GM19467 (cell line): ENCODE results near the gene OTULINL.

Experiments used
- ATAC-seq: cut with Tn5 transposase; IDR thresholded peaks from one replicate; pipeline ENCODE4 v1.9.1; 2021; ENCODE audit warnings: mild to moderate bottlenecking, moderate library complexity; ENCODE audit not compliant: unreplicated experiment

Gene OTULINL

GRCh38 chr5:14576206-14576605 lies 5.4 kb upstream of the OTULINL start:
- ATAC-seq: no peak

DNA sequence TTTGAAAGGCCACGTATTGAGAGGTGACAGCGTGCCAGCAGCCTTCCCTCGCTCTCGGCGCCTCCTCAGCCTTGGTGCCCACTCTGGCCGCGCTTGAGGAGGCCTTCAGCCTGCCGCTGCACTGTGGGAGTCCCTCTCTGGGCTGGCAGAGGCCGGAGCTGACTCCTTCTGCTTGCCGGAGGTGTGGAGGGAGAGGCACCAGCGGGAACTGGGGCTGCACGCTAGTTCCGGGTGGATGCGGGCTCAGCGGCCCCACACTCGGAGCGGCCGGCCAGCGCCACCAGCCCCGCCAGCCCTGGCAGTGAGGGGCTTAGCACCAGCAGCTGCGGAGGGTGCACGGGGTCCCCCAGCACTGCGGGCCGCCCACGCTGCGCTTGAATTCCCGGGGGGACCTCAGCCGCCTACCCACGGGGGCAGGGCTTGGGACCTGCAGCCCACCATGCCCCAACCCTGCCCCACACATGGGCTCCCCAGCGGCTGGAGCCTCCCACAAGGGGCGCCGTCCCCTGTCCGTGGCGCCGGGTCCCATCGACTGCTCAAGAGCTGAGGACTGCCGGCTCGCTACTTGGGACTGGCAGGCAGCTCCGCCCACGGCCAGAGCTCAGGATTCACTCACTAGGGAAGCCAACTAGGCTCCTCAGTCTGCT lies 4.4 kb upstream of the OTULINL start:
- ATAC-seq: no peak

- ATAC-seq: no peak
These were observed 3.6 kb upstream of the OTULINL start for GRCh38 chr5:14577971-14578370.

DNA sequence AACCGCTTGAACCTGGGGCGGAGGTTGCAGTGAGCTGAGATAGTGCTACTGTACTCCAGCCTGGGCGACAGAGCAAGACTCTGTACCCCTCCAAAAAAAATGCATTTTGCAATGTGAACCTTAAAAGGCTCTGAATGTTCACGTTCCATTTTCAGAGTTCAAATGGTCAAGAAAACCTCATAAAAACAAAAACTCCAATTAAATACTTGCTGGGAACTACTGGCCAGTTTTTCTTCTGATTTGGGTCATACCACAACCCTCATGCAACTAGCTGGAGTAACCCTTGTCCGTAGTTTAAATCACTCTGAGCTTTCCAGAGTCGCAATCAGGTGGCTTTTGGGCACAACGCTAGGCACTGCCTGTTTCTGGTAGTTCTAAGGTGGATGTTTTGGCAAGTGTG lies 2.3 kb upstream of the OTULINL start:
- ATAC-seq: no peak

DNA sequence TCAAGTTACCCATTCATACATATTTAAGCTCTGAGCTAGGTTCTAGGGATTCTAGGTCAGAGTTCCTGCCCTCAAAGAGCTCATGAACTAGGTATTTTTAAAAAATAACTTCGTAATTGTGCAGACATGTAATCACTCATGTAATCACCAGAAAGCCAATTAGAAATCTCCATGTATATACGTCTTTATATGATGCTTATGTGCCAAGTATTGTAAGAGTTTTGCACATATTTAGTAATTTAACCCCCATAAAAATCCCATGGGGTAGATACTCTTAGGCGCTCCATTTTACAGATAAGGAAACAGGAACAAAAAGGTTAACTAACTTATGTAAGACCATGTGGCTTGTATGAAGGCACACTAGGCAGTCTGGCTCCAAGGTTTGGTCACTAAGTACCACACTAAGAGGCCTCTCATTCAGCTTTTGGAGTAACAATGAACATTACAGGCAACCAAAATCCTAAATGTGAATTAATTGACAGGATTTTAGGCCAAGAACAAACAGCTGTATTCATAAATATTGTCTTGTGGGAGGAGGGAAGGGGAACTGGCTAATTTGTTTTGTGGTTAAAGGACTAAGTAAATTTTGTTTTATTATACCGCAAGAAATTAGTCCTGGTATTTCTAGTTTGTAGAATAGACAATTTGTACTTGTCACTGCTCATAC lies 1.7 kb upstream of the OTULINL start:
- no peak for ATAC-seq

GRCh38 chr5:14580398-14581034 lies 1.1 kb upstream of the OTULINL start:
- no peak for ATAC-seq

GRCh38 chr5:14581891-14582796 lies 552 bp downstream of the OTULINL start:
- peak; percentile 70 for ATAC-seq

DNA sequence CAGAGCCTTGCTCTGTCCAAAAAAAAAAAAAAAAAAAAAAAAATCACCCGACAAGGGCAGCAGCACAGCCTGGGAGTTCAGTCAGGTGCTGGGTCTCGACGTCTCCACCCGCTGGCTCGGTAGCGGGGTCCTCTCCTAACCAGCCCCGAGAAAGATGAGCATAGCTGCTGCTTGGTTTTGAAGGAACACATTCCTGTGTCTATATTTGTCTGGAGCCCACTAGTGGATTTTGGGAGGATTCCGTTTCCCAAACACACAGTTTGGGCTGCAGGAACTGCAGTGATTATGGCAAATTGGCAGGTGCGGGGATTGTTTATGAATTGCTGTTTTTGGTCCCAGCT lies 1.2 kb downstream of the OTULINL start:
- ATAC-seq: no peak

DNA sequence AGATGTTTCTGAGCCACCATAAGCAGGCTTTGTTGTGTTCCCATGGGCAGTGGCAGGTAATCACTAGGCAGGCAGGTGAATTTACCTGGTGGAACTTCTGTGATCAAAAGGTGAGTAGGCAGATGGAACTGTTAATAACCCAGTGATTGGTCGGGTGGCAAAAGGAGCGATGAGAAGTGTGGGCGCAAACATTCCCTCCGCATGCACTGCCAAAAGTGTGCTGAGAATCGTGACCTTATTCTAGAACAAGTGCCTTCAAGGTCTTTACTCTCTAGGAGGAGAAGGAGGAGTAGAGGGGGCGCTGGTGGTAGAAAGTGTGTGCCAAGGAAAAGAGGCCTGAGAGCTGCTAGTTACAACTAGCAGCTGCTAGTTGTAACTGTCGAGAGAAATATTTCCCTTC lies 3.3 kb downstream of the OTULINL start:
- ATAC-seq: no peak

DNA sequence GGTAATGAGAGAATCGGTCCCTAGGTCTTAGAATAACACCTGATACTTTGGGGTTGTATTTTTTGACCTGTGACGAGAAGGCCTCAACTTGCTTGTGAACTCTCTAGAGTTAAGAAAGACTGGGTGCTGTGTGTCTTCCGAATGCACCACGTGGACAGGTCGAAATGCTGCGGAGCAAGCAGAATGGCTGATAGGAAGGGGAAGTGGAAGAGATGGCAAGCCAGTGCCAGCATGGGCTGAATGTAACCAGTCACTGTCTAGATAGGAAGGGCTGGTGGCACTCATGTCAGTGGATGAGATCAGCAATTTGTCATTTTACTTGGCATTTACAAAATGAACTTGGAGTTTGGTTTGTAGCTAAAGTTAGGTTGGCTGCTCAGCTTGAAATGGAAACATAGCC lies 5.6 kb downstream of the OTULINL start:
- ATAC-seq: no peak

- peak; percentile 50 for ATAC-seq
These were observed 6.6 kb downstream of the OTULINL start for GRCh38 chr5:14588145-14588544.

DNA sequence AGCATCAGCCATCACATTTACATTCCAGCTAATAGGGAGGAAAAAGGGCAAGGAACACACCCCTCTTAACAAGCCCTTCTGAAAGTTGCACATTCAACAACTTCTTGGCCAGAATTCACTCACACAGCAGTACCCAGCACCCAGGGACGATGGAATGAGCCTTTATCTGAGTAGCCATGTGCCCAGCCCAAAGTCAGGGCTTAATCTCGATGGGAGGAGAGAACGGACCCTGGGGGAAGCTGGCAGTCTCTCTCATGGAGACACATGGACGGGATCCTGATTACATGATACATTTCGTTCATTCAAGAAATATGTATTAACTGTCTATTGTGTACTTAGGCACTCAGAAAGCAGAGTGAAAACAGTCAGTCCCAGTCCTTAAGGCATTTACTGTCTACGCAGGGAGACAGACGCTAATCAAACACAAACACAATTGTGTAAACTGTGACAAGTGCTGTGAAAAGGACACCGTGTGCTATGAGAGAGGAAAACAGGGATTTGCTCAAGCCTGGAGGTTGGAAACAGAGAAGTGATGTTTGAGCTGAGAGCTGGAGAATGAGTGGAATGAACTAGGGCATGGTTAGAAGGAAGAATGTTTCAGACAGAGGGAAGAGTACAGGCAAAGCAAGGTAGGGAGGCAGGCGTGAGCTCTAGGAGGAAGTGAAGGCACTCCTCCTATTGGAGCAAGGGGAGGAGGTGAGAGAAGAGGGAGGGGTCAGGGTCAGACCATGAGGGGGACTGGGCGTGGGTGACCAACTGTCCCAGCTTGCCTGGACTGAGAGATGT lies 7.4 kb downstream of the OTULINL start:
- ATAC-seq: no peak

DNA sequence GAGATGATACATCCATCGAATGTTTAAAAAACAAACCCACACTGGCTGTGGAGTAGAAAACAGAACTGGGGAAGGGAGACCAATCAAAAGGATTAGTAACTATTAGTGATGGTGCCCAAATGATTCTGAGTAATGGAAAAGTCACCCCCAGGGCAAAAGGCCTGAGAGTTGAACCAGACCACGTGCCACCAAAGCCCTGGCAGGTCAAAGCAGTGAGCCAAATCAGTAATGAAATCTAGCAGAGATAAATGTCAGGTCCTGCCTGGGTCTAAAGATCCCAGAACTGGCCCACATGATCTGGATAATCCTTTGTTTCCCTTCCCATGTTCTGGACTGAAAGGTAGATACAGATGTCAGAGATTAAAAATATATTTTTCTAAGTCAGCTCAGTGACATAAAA lies 9.4 kb downstream of the OTULINL start:
- no peak for ATAC-seq

- ATAC-seq: no peak
These were observed 10.0 kb downstream of the OTULINL start for GRCh38 chr5:14591548-14591947.

GRCh38 chr5:14593326-14594021 lies 11.9 kb downstream of the OTULINL start:
- no peak for ATAC-seq

DNA sequence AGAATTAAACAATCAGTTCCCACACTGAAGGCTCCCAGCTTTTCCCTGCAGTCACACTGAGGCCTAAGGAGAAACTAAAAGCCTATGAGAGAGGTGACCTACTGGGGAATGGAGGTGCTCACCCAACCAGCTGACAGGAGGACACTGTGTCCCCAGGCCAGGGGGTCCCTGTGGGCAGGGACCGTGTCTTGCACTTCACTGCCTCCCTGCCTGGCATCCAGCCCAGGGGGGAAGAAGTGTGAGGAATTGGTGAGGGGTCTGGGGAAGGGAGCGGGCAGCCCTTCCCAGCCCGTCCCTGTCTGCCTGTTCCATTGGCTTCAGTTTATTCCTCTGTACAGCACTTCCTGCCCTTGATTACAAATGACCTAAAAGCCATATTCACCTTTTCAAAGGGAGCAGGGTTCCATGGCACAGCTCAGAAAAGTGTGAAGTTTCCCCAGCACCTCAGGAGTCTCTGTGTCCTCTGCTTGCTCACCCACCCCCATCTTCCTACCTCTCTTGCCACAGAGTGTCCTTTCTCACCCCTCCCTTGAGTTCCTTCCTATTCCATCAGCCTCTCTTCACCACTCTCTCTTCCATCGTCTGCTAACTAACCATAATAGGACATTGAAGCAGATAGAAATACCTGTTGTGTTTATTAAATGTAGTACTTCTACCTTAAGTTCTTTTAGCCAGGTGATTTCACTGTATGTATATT lies 12.9 kb downstream of the OTULINL start:
- no peak for ATAC-seq

DNA sequence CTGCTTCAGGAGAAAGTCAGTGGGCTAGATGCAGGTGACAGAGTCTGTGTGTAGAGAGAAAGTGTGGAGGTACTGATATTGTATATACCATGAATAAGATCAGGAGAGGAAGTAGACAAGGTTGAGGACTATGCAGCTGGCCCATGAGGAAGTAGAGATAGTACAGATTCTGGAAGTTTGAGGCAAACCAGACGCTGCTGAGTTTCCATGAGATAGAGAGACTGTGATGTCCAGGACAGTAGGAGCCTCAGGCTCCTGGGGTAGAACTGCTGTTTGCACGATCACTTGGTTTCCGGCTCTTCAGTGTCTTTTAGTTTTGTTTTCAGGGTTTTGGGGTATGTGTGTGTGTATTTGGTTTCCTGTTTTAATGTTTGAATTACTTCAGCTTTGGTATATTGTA lies 13.6 kb downstream of the OTULINL start:
- peak; percentile 88 for ATAC-seq

DNA sequence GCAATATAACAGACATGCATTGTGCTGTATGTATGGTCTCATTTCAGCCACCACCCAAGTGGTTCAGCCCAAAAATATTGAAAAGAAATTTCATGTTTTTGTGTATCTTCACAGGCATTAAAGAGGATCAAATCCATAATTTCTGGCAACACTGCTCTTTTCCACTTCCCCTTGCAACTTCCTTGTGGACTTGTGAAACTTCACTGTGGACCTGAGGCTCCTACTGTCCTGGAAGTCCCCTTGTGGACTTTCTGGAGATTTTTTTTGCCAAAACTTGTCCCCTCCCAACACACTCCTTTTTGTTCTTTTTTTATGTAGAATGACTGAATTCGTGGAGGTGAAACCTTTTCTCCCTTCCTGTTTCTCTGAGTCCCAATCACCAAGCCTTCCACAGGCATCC lies 14.3 kb downstream of the OTULINL start:
- no peak for ATAC-seq

DNA sequence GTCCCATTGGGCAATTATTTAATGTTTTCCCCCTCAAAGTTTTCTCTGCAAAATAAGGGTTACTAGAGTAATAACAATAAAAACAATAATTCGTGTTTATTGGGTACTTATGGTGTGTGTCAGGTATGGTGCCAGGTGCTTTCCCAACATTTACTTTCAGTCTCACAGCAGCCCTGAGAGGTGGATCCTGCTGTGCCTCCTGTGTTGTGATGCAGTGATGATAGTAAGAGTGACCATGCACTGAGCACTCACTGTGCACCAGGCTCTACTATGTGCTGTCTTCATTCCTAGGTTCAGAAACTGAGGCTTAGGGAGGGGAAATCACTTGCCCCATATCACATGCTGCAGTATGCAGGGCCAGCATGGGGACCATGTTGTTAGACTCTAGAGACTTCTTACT lies 15.5 kb downstream of the OTULINL start:
- ATAC-seq: no peak

- no peak for ATAC-seq
These were observed 16.6 kb downstream of the OTULINL start for GRCh38 chr5:14598225-14598624.
